GM21515 (cell line): ENCODE measurements around the gene PDXK.

Source experiments
- ATAC-seq: cut with Tn5 transposase; IDR thresholded peaks from one replicate; pipeline ENCODE4 v1.9.1; 2021; ENCODE audit not compliant: unreplicated experiment

PDXK gene

GRCh38 chr21:43741423-43742096 is 22.6 kb downstream of the PDXK start:
- ATAC-seq: no peak

DNA sequence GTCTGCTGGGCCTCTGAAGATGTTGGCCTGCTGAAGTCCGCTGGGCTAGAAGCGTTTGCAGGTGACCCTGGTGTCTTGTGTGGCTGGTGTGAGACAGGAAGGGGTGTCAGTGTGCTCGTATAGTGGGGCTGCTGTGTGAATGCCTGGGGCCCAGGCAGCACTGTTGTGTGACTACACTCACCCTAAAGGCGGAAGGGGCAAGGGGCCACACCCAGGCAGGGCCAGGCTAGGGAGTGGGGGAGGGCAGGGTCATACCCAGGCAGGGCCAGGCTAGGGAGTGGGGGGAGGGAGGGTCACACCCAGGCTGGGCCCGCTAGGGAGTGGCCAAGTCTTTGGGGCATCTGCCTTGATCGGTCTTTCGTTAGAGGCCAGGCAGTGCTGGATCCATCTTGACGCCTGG is 25.0 kb downstream of the PDXK start:
- no peak for ATAC-seq

DNA sequence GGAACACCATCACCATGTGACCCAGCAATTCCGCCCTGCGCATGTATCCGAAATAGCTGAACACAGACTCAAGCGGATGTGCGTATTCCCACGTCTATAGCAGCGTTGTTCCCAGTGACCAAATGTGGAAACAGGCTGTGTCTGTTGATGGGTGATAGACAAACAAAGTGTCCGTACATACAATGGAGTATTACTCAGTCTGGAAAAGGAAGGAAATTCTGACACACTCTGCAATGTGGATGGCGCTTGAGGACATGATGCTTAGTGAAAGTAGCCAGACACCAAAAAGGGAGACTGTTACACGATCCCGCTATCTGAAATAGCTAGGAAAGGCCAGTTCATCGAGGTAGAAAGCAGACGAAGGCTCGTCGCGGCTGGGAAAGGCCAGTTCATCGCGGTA is 25.8 kb downstream of the PDXK start:
- ATAC-seq: no peak

DNA sequence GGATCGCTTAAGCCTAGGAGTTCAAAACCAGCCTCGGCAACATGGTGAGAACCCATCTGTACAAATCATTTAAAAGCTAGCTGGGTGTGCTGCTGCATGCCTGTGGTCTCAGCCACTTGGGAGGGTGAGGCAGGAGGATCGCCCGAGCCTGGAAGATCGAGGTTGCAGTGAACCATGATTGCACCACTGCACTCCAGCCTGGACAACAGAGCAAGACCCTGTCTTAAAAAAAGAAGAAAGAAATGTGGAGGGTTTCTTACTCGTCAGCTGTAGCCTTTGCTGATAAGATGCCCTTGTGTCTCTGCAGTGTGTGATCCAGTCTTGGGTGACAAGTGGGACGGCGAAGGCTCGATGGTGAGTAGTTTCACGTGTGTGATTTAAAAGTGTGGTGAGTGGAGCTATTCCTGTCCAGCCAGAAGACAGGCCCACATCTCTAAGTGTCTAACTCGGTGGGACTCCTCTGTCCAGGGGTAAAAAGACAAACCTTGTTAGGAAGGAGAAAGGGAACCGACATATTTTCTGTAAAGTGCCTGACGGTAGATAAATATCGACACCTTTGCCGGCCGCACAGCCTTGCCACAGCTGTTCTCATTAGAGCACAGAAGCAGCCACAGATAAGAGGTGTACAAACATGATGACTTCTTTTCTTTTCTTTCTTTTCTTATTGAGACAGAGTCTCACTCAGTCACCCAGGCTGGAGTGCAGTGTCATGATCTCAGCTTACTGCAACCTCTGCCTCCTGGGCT is 27.0 kb downstream of the PDXK start:
- no peak for ATAC-seq

- ATAC-seq: no peak
Observed at GRCh38 chr21:43748622-43749021, 29.7 kb downstream of the PDXK start.

GRCh38 chr21:43749651-43750262 is 30.8 kb downstream of the PDXK start:
- ATAC-seq: no peak

DNA sequence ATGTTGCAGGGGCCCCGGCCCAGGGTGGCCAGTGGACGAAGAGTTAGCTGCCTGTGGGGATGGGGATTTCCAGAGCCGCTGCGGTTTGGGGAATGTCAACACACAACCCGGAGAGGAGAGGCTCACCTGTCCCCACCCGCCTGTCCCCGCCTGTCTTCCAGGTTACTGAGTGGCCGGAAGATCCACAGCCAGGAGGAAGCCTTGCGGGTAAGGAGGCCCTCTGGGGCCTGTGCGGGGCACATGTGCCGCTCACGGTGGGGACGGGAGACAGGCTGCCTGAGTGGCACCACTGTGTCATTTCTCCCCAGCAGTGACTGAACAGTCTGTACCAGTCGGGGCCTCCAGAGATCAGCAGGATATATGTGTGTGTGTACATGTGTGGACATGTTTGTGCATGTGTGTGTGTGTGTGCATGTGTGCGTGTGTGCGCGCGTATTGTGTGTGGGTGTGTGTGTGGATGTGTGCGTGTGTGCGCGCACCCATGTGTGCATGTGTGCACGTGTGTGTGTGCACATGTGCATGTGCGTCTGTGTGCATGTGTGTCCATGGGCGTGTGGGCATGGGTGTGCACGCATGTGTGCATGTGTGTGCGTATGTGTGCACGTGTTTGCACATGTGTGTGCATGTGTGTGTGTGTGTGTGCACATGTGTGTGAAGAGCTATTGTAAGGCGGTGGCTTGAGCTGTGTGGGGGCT is 31.6 kb downstream of the PDXK start:
- no peak for ATAC-seq

- no peak for ATAC-seq
Observed at GRCh38 chr21:43751955-43752591, 33.1 kb downstream of the PDXK start.

DNA sequence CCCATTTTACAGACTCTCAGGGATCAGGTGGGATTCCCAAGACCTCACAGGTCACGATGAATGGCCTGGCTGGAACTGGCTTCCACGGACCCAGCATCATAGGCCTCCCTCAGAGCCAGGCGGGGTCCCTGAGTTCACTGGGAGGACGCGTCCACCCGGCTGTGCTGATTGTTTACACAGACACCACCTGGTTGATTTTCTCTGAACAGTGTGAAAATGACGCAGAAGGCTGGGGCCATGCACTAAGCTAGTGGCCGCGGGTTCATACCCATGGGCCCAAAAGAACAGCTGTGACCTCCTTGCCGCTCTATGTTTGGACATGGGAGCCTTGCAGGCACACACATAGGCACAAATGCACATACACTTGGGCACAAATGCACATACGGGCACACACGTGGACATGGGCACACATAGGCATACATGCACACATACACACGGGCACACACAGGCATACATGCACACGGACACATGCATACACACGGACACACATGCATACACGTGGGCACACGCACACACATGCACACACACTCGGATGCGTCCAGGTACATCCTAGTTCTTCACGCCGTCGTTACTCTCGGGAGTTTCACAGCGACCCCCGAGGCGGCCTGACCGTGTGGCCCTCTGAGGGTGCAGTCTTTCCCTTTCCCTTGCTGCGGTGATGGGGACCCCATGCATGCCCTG is 34.0 kb downstream of the PDXK start:
- ATAC-seq: no peak

- no peak for ATAC-seq
Observed at GRCh38 chr21:43753439-43753799, 34.5 kb downstream of the PDXK start.

GRCh38 chr21:43754948-43755781 is 36.2 kb downstream of the PDXK start:
- no peak for ATAC-seq

DNA sequence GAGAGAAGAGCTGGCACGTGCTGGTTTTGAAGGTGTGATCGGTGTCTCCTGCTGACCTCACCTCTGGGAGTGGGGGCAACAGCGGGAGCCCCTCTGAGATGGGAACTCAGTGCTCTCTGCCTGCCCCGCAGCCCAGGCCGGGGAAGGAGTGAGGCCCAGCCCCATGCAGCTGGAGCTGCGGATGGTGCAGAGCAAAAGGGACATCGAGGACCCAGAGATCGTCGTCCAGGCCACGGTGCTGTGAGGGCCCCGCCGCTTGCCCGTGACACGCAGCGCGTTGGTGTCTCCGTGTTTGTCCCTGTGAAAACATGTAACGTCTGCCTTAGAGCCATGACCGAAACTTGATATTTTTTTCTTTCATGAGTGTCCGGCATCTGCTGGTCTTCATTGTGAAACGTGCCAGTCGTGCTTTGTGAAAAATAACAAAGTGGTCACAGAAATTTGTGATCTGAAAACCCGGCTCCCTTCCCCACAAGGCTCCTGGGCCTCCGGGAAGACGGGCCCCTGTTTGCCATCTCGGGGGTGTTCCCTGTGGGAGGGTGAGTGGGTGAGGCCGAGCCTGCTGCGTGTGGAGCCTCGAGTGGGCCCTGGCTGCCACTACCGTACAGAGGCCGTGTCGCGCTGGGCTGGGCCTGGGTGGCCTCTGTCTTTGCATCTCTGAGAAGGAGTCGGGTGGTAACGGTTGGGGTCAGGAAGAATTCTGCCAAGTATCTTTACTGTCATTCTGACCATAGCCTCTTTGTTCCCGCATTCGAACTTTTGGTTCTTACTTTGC is 37.1 kb downstream of the PDXK start:
- ATAC-seq: no peak

GRCh38 chr21:43757601-43758000 is 38.7 kb downstream of the PDXK start:
- no peak for ATAC-seq

GRCh38 chr21:43758111-43758641 is 39.2 kb downstream of the PDXK start:
- no peak for ATAC-seq

DNA sequence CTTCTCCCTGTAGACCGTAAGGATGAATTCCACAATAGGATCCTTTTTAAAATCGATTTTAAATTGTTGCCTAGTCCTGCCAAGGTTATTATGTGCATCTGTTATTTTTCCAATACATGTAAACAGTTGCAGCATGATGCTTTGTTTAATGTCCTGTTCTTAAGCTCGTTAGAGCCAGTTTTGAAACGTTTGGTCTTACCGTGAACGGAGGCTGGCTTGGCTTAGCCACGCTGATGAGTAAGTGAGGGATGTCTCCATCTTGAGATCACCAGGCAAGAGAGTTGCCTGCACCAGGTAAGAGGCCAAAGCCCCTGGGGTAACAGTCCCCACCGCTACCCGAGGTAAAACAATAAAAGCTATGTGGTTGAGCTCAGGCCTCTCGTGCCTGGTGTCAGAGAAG is 39.9 kb downstream of the PDXK start:
- ATAC-seq: no peak

GRCh38 chr21:43759651-43760050 is 40.7 kb downstream of the PDXK start:
- no peak for ATAC-seq

DNA sequence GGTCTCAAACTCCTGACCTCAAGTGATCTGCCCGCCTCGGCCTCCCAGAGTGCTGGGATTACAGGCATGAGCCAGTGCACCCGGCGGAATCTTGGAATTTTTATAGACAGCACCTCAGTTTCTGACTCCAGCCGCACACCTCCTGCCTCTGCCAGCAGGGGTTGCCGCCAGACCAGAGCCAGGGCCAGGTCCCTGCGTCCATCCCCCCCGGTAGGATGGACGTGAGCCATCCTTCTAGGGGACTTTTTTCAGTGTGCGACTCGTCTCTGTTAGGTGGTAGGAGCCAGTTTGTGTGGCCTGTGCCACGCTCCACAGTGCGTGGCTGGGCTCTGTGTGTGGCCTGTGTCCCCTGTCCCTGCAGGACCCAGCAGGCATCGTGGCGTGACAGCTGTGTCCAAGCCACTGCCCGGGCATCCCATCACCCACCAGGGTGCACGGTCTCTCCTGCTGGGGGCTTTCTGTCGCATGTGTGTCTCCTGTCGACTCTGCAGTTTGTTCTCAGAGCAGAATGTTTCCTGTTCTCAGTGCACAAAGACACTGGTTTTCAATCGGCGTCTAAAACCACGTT is 41.5 kb downstream of the PDXK start:
- ATAC-seq: no peak

- ATAC-seq: no peak
Observed at GRCh38 chr21:43761886-43762285, 43.0 kb downstream of the PDXK start.
